ENCODE data around the gene TASOR2. TPM values are rescaled to one million over a fixed set of nuclear protein-coding genes. Genes with fewer than 3 reads are reported as not detected.

TASOR2 gene
- polyA plus RNA-seq, 1 experiment = 54.1 TPM

DNA sequence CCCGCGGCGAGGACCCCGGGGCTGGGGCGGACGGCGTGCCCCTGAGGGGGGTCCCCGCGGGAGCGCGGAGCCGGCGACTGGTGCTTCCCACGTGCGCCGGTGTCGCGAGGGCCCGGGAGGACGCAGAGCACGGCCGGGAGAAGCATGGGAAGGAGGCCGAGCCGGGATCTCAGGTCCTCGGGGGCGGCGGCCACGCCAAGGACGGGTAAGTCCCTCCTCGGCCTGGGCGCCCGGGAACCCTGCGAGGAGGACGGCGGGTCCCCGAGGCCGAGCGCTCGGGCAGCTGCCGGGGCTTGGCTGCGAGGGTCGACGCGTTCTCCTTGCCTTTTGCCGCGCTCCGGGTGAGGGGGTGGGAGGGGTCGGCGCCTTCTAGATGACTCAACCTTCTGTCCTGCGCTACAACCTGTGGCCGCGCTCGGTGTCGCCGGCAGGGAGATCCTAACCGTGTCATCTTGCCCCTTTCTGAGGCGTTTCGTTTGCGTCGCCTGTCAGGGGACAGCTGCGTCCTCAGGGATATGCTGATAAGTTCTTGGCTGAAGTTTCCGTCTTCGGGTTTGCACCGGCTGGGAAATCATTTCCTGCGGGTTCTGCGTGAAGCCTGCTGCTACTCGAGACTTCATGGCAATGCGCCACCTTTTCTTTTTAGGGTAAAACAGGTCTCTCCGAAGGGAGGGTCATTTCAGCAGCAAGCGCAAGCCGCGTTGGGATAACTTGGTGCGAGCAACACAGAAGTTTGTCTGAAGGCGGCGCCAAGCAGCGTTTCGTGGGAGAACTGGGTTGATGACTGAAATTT is 529 bp downstream of the TASOR2 start:
- no peaks in the 10 kb centered on the region for H3K27me3 ChIP-seq (ENCODE audit: control insufficient read depth, insufficient read depth, low read length)
- DNase-seq (ENCODE audit: low read depth, low spot score) = peak; percentile 44
- no peaks in the 10 kb centered on the region for H3K9me3 ChIP-seq (ENCODE audit: control insufficient read depth, insufficient read depth, low read length)
- ChIA-PET CTCF (interaction anchor here (0.6 kb wide), 1 partner anchor 9 kb away, joined by 5 read pairs; no protein-coding TSS in a partner anchor), POLR2A (interaction anchor here (0.5 to 1.0 kb wide), 2 partner anchors 128 to 168 kb away, joined by 5 to 10 read pairs; partner anchors contain the start of gene GDI2)
- peak overlapping the region; percentile 94 for H3K4me3 ChIP-seq (ENCODE audit: low read depth, low read length)
- peak overlapping the region; percentile 47 for H3K27ac ChIP-seq (ENCODE audit: low read depth, low read length)
- peak; percentile 70 for TF ChIP-seq CTCF (IDR thresholded peaks at IDR 0.05; ENCODE audit: low read depth, low read length)

DNA sequence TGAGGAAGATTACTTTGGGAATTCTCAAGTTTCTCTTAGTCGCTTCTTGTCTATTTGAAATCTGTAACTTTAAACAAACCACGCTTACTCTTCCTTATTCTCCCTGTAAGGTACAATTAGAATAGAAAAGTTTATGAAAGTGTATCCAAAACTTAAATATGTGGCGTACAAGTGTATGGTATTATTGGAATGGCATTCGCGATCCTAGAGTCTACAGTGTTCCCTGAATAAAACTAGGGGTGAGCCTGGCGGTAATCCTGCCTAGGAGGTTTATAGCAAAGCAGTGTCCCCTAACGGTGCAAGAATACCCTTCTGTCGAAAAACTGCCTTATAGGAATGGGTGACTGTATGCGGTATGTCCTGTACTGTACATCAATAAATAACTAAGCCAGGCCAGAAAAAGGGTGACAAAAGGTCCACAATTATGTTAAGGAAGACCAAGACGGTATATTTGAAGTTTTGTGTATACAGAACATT is 1.2 kb downstream of the TASOR2 start:
- no peak for DNase-seq (ENCODE audit: low read depth, low spot score)
- H3K27me3 ChIP-seq (ENCODE audit: control insufficient read depth, insufficient read depth, low read length) = no peaks in the 10 kb centered on the region
- ChIA-PET CTCF (no interaction called here), POLR2A (no interaction called here)
- no peaks in the 10 kb centered on the region for H3K9me3 ChIP-seq (ENCODE audit: control insufficient read depth, insufficient read depth, low read length)
- H3K4me3 ChIP-seq (ENCODE audit: low read depth, low read length) = peak overlapping the region; percentile 94
- TF ChIP-seq CTCF (IDR thresholded peaks at IDR 0.05; ENCODE audit: low read depth, low read length) = no peak
- H3K27ac ChIP-seq (ENCODE audit: low read depth, low read length) = no peak overlapping the region

DNA sequence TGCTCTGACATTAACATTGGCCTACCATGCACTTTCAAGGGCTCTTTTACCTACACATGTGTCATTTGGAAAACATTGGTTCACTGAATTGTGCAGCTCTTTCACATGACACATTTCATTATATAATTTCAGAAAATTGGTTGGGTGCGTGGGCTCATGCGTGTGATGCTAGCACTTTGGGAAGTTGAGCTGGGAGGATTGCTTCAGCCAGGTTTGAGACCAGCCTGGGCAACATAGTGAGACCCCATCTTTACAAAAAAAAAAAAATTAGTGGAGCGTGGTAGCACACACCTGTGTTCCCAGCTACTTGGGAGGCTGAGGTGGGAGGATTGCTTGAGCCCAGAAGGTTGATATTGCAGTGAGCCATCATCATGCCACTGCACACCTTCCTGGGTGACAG is 3.9 kb downstream of the TASOR2 start:
- no peaks in the 10 kb centered on the region; the same call in 1 of the 2 replicates for H3K9me3 ChIP-seq (ENCODE audit: control insufficient read depth, insufficient read depth, low read length)
- no peak for TF ChIP-seq CTCF (IDR thresholded peaks at IDR 0.05; ENCODE audit: low read depth, low read length)
- ChIA-PET POLR2A (no interaction called here), CTCF (no interaction called here)
- no peak for DNase-seq (ENCODE audit: low read depth, low spot score)
- no peaks in the 10 kb centered on the region for H3K27me3 ChIP-seq (ENCODE audit: control insufficient read depth, insufficient read depth, low read length)
- H3K27ac ChIP-seq (ENCODE audit: low read depth, low read length) = no peak overlapping the region
- no peak overlapping the region for H3K4me3 ChIP-seq (ENCODE audit: low read depth, low read length)

GRCh38 chr10:5691786-5692185 is 7.1 kb downstream of the TASOR2 start:
- Histone ChIP-seq H3K27me3 (ENCODE audit: control insufficient read depth, insufficient read depth, low read length) (no peaks in the 10 kb centered on the region), H3K9me3 (ENCODE audit: control insufficient read depth, insufficient read depth, low read length) (no peaks in the 10 kb centered on the region; the same call in 1 of the 2 replicates), H3K27ac (ENCODE audit: low read depth, low read length) (no peak overlapping the region), H3K4me3 (ENCODE audit: low read depth, low read length) (no peak overlapping the region)
- ChIA-PET CTCF (interaction anchor here (0.6 to 0.8 kb wide), 3 partner anchors 122 to 257 kb away, joined by 3 to 5 read pairs (median 3); partner anchors contain the start of gene GDI2), POLR2A (interaction anchor here (0.6 kb wide), 2 partner anchors 37 to 882 kb away, joined by 4 to 6 read pairs; no protein-coding TSS in a partner anchor)
- no peak for DNase-seq (ENCODE audit: low read depth, low spot score)
- TF ChIP-seq CTCF (IDR thresholded peaks at IDR 0.05; ENCODE audit: low read depth, low read length) = no peak

All from AG04450 (cell line).